HepG2 (cell line): ENCODE measurements around the gene DMAP1. TPM values are rescaled to one million over a fixed set of nuclear protein-coding genes. Genes with fewer than 3 reads are reported as not detected.

ENCODE experiments used
- DMAP1 ChIP-seq: IDR thresholded peaks from 2 replicates; pipeline ENCODE4 v1.6.1; 2016
- HOXA9 ChIP-seq: sonication (generic); formaldehyde crosslinking; IDR thresholded peaks from 2 replicates; pipeline ENCODE4 v1.8.1; 2022; ENCODE audit warnings: missing genetic modification reagents, mild to moderate bottlenecking, moderate library complexity, borderline replicate concordance
- MATR3 ChIP-seq: sonication (generic); formaldehyde crosslinking; IDR thresholded peaks from 2 replicates; pipeline ENCODE4 v1.4.0; 2020; ENCODE audit warnings: missing genetic modification reagents
- PHF21A ChIP-seq: sonication (generic); formaldehyde crosslinking; IDR thresholded peaks from 2 replicates; pipeline ENCODE4 v1.5.0; 2020; ENCODE audit warnings: mild to moderate bottlenecking, missing genetic modification reagents
- SAP130 ChIP-seq: IDR thresholded peaks from 2 replicates; pipeline ENCODE4 v1.6.1; 2016; ENCODE audit warnings: low read depth
- SOX5 ChIP-seq: IDR thresholded peaks from 2 replicates; pipeline ENCODE4 v1.6.1; 2016; ENCODE audit warnings: borderline replicate concordance
- TARDBP ChIP-seq: sonication (generic); formaldehyde crosslinking; IDR thresholded peaks from 2 replicates; pipeline ENCODE4 v1.8.0; 2022; ENCODE audit warnings: mild to moderate bottlenecking, missing genetic modification reagents
- TBL1XR1 ChIP-seq: fragments of 150-350 bp; IDR thresholded peaks from 2 replicates; pipeline ENCODE4 v1.6.1; 2014; ENCODE audit warnings: borderline replicate concordance, low read length; ENCODE audit not compliant: partially characterized antibody
- XRCC5 ChIP-seq: fragments of 200-400 bp; formaldehyde crosslinking; optimal IDR thresholded peaks from 2 replicates; pipeline ENCODE3; 2017; ENCODE audit warnings: mild to moderate bottlenecking, low read length
- ZFX ChIP-seq: sonication (generic); formaldehyde crosslinking; IDR thresholded peaks from 2 replicates; pipeline ENCODE4 v1.4.0; 2020; ENCODE audit warnings: mild to moderate bottlenecking, low read depth, missing genetic modification reagents, moderate library complexity
- ZNF260 ChIP-seq: sonication (generic); formaldehyde crosslinking; IDR thresholded peaks from 2 replicates; pipeline ENCODE4 v1.4.0; 2020; ENCODE audit warnings: missing genetic modification reagents, low read depth, mild to moderate bottlenecking, borderline replicate concordance
- ZNF441 ChIP-seq: sonication (generic); formaldehyde crosslinking; IDR thresholded peaks from 2 replicates; pipeline ENCODE4 v1.7.0; 2021; ENCODE audit warnings: missing genetic modification reagents, borderline replicate concordance
- polyA plus RNA-seq, 8 experiments: library from polyadenylated mRNA; depleted of rRNA in 3 of 8; stranded (reverse) in 7 of 8; unstranded in 1 of 8; fragments of >200 nt; fragmentation: Illumina TruSeq in 4 of 8; extraction: Trizol in 4 of 8; gene quantifications; 2 replicates each; pipeline versions ENCODE4 v1.2.1 to v1.2.3, GENCODE V29; 2011 to 2016; ENCODE audit warnings: low read depth in 4 of 8, missing spikeins in 1 of 8, mixed read lengths in 1 of 8; ENCODE audit not compliant: insufficient read depth in 1 of 8
- total RNA-seq, 5 experiments: library from RNA; depleted of rRNA; stranded (reverse); fragments of >200 nt; fragmentation: Illumina TruSeq; extraction: Trizol; gene quantifications; 2 replicates each; pipeline ENCODE4 v1.2.3, GENCODE V29; 2016; ENCODE audit warnings: low read depth in 1 of 5
- TF ChIP-seq, protein P1 (sequence below), 2 experiments: sonication (generic) in 1 of 2; formaldehyde crosslinking in 1 of 2; IDR thresholded peaks; 2 replicates each; pipeline versions ENCODE4 v1.4.0 to v1.6.1; 2016 to 2020; ENCODE audit warnings: borderline replicate concordance in 1 of 2, low read depth in 1 of 2, mild to moderate bottlenecking in 1 of 2, missing genetic modification reagents in 1 of 2
- TF ChIP-seq, protein P2 (sequence below): sonication (generic); formaldehyde crosslinking; IDR thresholded peaks from 2 replicates; pipeline ENCODE4 v1.4.0; 2020; ENCODE audit warnings: missing genetic modification reagents
- TF ChIP-seq, protein P3 (sequence below): sonication (generic); formaldehyde crosslinking; IDR thresholded peaks from 2 replicates; pipeline ENCODE4 v1.4.0; 2020; ENCODE audit warnings: low read depth, mild to moderate bottlenecking, missing genetic modification reagents
- TF ChIP-seq, protein P4 (sequence below): IDR thresholded peaks from 2 replicates; pipeline ENCODE4 v1.4.0; 2020; ENCODE audit warnings: mild to moderate bottlenecking, missing genetic modification reagents
- TF ChIP-seq, protein P5 (sequence below): sonication (generic); formaldehyde crosslinking; IDR thresholded peaks from 2 replicates; pipeline ENCODE4 v1.5.0; 2020; ENCODE audit warnings: missing genetic modification reagents

The DMAP1 gene
- total and polyA plus RNA-seq, 2 of the 13 experiments (the other 11 are each of a cell fraction or from before 2014, with no cell fraction given), result 17.6 to 32.7 TPM

DNA sequence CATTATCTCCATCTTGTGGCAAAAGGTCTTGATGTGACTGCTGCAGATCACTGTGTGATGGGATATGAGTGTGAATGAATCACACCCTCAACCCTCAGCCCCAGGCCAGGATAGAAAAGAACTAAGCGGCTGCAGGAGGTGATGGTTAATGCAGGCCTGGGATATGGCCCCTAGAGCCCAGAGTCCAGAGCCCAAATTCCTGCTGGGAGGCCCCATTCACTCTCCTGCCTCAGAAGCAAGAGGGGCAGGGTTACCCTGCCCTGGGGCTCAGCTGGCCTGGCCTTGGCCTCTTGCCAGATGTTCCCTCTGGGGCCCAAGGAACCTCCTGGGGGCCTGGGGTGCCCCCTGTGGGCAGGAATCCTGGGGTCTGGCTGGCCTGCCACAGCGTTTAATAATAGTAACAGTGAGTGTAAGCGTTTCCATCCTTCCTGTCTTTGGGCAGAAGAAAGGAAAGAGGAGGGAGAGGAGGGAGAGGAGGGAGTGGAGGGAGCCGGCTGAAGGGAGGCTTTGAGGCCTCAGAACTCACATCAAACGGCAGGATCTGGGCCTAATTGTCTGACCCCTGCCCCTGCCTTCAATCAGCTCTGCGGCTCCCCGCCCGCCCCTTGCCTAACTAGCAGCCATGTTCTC is 26.2 kb downstream of the DMAP1 start (continued):
- TF ChIP-seq, protein P1, sequence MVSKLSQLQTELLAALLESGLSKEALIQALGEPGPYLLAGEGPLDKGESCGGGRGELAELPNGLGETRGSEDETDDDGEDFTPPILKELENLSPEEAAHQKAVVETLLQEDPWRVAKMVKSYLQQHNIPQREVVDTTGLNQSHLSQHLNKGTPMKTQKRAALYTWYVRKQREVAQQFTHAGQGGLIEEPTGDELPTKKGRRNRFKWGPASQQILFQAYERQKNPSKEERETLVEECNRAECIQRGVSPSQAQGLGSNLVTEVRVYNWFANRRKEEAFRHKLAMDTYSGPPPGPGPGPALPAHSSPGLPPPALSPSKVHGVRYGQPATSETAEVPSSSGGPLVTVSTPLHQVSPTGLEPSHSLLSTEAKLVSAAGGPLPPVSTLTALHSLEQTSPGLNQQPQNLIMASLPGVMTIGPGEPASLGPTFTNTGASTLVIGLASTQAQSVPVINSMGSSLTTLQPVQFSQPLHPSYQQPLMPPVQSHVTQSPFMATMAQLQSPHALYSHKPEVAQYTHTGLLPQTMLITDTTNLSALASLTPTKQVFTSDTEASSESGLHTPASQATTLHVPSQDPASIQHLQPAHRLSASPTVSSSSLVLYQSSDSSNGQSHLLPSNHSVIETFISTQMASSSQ (IDR thresholded peaks at IDR 0.05; ENCODE audit: low read depth), result no peak
- TF ChIP-seq, protein P1 (CRISPR knock-in tag; IDR thresholded peaks at IDR 0.05; ENCODE audit: borderline replicate concordance), result no peak
- TF ChIP-seq SOX5 (0 out of 2 replicates have a peak, but pooled peaks have one; percentile 3), XRCC5 (peak; percentile 19), ZFX (peak; percentile 26; the same call in 1 of the 2 replicates), MATR3 (CRISPR knock-in tag) (no peak), PHF21A (CRISPR knock-in tag) (peak; percentile 63; the same call in 1 of the 2 replicates), ZNF260 (CRISPR knock-in tag) (no peak), TARDBP (CRISPR knock-in tag) (0 out of 2 replicates have a peak, but pooled peaks have one; percentile 26), HOXA9 (CRISPR knock-in tag) (no peak), SAP130 (0 out of 2 replicates have a peak, but pooled peaks have one; percentile 19), DMAP1 (CRISPR knock-in tag) (no peak), TBL1XR1 (no peak), ZNF441 (CRISPR knock-in tag) (no peak)
- TF ChIP-seq, protein P2, sequence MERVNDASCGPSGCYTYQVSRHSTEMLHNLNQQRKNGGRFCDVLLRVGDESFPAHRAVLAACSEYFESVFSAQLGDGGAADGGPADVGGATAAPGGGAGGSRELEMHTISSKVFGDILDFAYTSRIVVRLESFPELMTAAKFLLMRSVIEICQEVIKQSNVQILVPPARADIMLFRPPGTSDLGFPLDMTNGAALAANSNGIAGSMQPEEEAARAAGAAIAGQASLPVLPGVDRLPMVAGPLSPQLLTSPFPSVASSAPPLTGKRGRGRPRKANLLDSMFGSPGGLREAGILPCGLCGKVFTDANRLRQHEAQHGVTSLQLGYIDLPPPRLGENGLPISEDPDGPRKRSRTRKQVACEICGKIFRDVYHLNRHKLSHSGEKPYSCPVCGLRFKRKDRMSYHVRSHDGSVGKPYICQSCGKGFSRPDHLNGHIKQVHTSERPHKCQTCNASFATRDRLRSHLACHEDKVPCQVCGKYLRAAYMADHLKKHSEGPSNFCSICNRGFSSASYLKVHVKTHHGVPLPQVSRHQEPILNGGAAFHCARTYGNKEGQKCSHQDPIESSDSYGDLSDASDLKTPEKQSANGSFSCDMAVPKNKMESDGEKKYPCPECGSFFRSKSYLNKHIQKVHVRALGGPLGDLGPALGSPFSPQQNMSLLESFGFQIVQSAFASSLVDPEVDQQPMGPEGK (CRISPR knock-in tag), result peak; percentile 55
- TF ChIP-seq, protein P3, sequence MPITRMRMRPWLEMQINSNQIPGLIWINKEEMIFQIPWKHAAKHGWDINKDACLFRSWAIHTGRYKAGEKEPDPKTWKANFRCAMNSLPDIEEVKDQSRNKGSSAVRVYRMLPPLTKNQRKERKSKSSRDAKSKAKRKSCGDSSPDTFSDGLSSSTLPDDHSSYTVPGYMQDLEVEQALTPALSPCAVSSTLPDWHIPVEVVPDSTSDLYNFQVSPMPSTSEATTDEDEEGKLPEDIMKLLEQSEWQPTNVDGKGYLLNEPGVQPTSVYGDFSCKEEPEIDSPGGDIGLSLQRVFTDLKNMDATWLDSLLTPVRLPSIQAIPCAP (CRISPR knock-in tag), result no peak
- TF ChIP-seq, protein P4, sequence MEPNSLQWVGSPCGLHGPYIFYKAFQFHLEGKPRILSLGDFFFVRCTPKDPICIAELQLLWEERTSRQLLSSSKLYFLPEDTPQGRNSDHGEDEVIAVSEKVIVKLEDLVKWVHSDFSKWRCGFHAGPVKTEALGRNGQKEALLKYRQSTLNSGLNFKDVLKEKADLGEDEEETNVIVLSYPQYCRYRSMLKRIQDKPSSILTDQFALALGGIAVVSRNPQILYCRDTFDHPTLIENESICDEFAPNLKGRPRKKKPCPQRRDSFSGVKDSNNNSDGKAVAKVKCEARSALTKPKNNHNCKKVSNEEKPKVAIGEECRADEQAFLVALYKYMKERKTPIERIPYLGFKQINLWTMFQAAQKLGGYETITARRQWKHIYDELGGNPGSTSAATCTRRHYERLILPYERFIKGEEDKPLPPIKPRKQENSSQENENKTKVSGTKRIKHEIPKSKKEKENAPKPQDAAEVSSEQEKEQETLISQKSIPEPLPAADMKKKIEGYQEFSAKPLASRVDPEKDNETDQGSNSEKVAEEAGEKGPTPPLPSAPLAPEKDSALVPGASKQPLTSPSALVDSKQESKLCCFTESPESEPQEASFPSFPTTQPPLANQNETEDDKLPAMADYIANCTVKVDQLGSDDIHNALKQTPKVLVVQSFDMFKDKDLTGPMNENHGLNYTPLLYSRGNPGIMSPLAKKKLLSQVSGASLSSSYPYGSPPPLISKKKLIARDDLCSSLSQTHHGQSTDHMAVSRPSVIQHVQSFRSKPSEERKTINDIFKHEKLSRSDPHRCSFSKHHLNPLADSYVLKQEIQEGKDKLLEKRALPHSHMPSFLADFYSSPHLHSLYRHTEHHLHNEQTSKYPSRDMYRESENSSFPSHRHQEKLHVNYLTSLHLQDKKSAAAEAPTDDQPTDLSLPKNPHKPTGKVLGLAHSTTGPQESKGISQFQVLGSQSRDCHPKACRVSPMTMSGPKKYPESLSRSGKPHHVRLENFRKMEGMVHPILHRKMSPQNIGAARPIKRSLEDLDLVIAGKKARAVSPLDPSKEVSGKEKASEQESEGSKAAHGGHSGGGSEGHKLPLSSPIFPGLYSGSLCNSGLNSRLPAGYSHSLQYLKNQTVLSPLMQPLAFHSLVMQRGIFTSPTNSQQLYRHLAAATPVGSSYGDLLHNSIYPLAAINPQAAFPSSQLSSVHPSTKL (CRISPR knock-in tag), result peak; percentile 10; the same call in 1 of the 2 replicates
- TF ChIP-seq, protein P5, sequence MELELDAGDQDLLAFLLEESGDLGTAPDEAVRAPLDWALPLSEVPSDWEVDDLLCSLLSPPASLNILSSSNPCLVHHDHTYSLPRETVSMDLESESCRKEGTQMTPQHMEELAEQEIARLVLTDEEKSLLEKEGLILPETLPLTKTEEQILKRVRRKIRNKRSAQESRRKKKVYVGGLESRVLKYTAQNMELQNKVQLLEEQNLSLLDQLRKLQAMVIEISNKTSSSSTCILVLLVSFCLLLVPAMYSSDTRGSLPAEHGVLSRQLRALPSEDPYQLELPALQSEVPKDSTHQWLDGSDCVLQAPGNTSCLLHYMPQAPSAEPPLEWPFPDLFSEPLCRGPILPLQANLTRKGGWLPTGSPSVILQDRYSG (CRISPR knock-in tag), result no peak
